Ovary (tissue), 3 donors: ENCODE data around the gene CCDC7.

ENCODE experiments used
- CTCF ChIP-seq, 3 donors: fragments of 450-650 bp in 2 of 3; fragments of 200-600 bp in 1 of 3; IDR thresholded peaks; one replicate each; pipeline versions ENCODE4 v1.5.1 to v1.8.0; 2016 to 2022; ENCODE audit warnings: antibody characterized with exemption in 3 of 3, mild to moderate bottlenecking in 1 of 3
- EP300 ChIP-seq: sonication (generic); formaldehyde crosslinking; IDR thresholded peaks from one replicate; pipeline ENCODE4 v1.6.1; 2017; ENCODE audit warnings: antibody characterized with exemption
- POLR2A ChIP-seq: fragments of 450-650 bp; IDR thresholded peaks from one replicate; pipeline ENCODE4 v1.6.1; 2017; ENCODE audit warnings: antibody characterized with exemption, mild to moderate bottlenecking, moderate library complexity
- donor health status: DM: no; HTN: no; CAD: no.

DNA sequence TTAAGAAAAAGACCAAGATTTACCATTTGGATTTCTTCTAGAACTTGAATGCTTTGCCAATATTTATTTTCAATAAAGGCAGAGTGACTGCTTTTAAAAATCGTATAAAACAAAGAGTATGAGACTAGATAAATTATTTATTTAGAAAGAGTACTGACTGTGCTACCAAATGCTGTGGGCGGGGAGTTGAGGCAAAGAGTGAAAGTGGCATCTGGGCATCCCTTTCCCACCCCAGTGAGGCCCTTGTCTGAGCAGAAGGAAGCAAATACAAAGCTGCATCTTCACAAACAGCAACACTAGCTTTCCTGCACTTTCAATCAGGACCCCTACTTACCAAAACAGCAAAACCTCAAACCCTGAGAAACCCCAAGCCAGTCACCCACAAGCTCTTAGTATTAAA is 477.2 kb downstream of the CCDC7 start:
- TF ChIP-seq CTCF (IDR thresholded peaks at IDR 0.05) (no peak), POLR2A (no peak), EP300 (no peak)
